Measurements from ENCODE around the gene RIOK3. TPM values are rescaled to one million over a fixed set of nuclear protein-coding genes. Genes with fewer than 3 reads are reported as not detected.

The RIOK3 gene
- total and polyA plus RNA-seq, 7 donors = 59.6 to 116 (median 88.3) TPM

DNA sequence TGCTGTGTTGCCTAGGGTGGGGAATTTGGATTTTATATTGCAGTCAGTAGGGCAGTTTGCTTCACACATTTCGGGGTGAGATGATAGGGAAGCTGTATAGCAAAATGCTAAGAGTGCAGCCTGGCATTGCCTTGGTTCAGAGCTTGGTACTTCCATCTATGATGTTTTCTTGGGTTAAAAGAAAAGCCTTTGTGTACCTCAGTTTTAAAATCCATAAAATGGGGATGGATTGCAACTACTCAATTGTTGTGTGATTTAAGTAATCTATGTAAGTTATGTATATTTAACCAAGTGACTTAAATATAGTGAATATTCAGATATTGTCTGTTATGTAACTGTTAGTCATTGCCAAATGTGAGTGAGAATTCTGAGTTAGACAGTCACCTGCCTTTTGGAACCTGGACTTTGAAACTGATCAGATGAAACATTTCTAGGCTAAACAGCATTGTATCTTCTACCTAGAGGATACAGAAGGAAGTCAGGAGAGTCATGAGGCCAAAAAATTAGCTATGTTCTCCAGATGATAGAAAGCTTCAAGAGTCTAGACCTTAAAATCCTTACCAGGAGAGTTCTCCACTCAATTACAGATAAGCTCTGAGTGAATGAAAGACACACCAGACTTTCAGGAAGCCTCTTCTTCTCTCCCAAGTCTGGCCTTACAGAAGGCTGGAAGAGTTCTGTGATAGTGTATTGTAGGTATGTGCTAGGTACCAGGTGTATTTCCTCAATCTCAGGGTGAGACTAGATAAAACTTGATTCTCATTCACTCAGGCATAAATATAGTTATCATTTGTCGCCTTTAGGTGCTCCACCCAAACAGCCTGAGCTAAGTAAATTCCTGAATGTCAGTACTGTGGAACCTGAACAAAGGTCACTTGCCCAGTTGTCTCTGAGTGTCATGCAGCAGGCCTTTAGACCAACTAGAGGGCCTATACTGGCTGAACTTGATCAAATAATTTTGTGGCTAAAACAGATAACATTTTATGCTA, 7.5 kb downstream of the RIOK3 start:
- Histone ChIP-seq H3K27me3 (ENCODE audit: insufficient read depth in 3 of 3, low read length in 2 of 3) (no peaks in the 10 kb centered on the region), H3K9me3 (no peaks in the 10 kb centered on the region), H3K4me3 (no peak overlapping the region), H3K4me1 (peaks cover 50% of the 10 kb centered on the region), H3K27ac (no peak overlapping the region), H3K36me3 (ENCODE audit: insufficient read depth in 1 of 2, low read depth in 1 of 2) (peaks cover 0 to 35% of the 10 kb centered on the region in 2 donors)
- TF ChIP-seq, protein P1, sequence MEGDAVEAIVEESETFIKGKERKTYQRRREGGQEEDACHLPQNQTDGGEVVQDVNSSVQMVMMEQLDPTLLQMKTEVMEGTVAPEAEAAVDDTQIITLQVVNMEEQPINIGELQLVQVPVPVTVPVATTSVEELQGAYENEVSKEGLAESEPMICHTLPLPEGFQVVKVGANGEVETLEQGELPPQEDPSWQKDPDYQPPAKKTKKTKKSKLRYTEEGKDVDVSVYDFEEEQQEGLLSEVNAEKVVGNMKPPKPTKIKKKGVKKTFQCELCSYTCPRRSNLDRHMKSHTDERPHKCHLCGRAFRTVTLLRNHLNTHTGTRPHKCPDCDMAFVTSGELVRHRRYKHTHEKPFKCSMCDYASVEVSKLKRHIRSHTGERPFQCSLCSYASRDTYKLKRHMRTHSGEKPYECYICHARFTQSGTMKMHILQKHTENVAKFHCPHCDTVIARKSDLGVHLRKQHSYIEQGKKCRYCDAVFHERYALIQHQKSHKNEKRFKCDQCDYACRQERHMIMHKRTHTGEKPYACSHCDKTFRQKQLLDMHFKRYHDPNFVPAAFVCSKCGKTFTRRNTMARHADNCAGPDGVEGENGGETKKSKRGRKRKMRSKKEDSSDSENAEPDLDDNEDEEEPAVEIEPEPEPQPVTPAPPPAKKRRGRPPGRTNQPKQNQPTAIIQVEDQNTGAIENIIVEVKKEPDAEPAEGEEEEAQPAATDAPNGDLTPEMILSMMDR (IDR thresholded peaks at IDR 0.05) = no peak
- peak in 1 of 4 donors; percentile 56 for ATAC-seq
- intact Hi-C loops (cut with DNase I) = loop anchor here in 1 of 2 donors (10.0 kb wide), 1 partner anchor 104 kb away; no protein-coding TSS in a partner anchor
- WGBS, 3 donors = 72 to 83% (median 73%) methylated on average over 2 of the region's 2 CpGs
- no peak for DNase-seq

DNA sequence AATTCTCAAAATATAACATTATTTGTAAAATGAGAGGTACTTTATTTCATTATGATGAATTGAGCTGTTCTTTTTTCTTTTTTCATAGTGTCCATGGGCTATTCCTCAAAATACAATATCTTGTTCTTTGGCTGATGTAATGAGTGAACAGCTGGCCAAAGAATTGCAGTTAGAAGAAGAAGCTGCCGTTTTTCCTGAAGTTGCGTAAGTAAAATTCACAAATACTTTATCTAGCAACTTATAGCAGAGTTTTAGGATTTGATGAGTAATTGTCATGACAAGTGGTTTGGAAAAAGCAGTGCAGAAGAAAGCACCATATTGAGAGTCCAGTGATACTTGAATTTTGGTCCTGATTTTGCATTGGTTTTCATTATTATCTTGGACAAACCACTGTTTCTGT, 9.8 kb downstream of the RIOK3 start:
- H3K4me1 ChIP-seq = peaks cover 29% of the 10 kb centered on the region
- H3K9me3 ChIP-seq = no peaks in the 10 kb centered on the region
- TF ChIP-seq, protein P1 (IDR thresholded peaks at IDR 0.05) = no peak
- intact Hi-C loops (cut with DNase I) = loop anchor here in 1 of 2 donors (10.0 kb wide), 1 partner anchor 102 kb away; no protein-coding TSS in a partner anchor
- no peaks in the 10 kb centered on the region for H3K27me3 ChIP-seq (ENCODE audit: insufficient read depth in 3 of 3, low read length in 2 of 3)
- peaks cover 2 to 58% of the 10 kb centered on the region in 2 donors for H3K36me3 ChIP-seq (ENCODE audit: insufficient read depth in 1 of 2, low read depth in 1 of 2)
- H3K4me3 ChIP-seq = no peak overlapping the region
- no peak overlapping the region for H3K27ac ChIP-seq
- no peak for ATAC-seq
- 61 to 78% (median 65%) methylated on average over 2 of the region's 2 CpGs for WGBS, 3 donors
- DNase-seq = no peak

DNA sequence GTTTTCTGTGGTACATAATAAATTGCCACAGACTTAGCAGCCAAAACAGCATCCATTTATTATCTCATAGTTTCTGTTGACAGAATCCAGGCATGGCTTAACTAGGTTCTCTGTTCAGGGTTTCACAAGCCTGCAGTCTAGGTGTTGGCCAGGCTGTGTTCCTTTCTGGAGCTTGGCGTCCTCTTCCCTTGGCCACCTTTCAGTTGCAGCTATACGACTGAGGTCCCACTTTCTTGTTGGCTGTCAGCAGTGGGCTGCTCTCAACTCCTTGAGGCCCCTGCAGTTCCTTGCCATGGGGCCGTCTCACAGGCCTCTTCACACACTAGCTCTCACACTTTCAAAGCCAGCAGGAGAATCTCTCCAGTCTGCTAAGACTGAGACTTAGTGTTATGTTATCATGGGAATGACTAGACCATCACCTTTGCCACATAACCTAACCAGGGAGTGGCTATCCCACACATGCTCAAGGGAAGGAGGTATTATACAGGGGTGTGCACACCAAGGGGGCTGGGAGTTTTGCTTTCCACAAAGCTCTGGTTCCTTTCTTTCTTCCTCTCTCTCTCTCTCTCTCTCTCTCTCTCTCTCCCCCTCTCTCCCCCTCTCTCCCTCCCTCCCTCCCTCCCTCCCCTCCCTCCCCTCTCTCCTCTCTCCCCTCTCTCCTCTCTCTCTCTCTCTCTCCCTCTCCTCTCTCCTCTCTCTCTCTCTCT, 15.8 kb downstream of the RIOK3 start:
- ATAC-seq = no peak
- WGBS, 3 donors = 81 to 86% (median 85%) methylated on average over 3 of the region's 3 CpGs

DNA sequence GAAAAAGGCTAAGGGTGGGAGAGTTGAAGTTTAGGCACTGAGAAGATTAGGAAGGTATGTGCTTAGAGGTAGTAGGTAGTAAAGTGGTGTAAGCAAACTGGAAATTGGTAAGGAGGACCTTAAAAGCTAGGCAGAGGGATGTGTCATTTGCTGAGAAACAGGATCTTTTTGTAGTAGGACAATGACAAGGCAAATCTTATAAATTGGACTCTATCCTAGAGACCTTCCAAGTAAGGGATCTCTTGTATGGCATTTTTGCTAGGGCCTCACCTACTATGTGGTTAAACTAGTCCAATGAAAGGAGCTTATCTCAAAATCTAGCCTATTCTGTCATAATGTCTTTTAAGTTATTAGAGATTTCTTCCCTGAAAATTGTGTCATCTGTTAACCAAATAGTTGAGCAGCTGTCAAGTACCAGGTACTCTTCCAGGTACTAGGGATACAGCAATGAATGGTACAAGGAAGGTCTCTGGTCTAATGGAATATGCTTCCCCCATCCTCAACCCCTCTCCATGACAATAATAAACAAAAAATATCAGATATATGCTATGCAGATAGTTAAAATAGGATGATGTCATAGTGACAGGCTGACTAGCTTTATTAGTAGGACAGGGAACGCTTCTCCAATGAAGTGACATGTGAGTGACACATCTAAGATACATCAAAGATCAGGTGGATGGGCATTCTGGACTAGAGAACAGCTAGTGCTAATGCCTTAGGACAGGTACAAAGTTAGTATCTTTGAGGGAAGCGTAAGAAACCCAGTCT, 17.7 kb downstream of the RIOK3 start:
- TF ChIP-seq, protein P1 (IDR thresholded peaks at IDR 0.05) = no peak
- WGBS, 3 donors = 94 to 98% (median 95%) methylated on average over 2 of the region's 2 CpGs
- intact Hi-C loops (cut with DNase I) = no loop called here

More for the DNA sequence above, 15.8 kb downstream of the RIOK3 start:
- no peak overlapping the region for H3K27ac ChIP-seq
- TF ChIP-seq, protein P1 (IDR thresholded peaks at IDR 0.05) = no peak
- H3K27me3 ChIP-seq (ENCODE audit: insufficient read depth in 3 of 3, low read length in 2 of 3) = no peaks in the 10 kb centered on the region
- intact Hi-C loops (cut with DNase I) = loop anchor here in 1 of 2 donors (10.0 kb wide), 1 partner anchor 96 kb away; no protein-coding TSS in a partner anchor
- no peak for DNase-seq
- peaks cover 17 to 98% of the 10 kb centered on the region in 2 donors for H3K36me3 ChIP-seq (ENCODE audit: insufficient read depth in 1 of 2, low read depth in 1 of 2)
- no peaks in the 10 kb centered on the region for H3K4me1 ChIP-seq
- no peaks in the 10 kb centered on the region for H3K9me3 ChIP-seq
- no peak overlapping the region for H3K4me3 ChIP-seq

More for the DNA sequence above, 17.7 kb downstream of the RIOK3 start:
- no peaks in the 10 kb centered on the region for H3K9me3 ChIP-seq
- no peaks in the 10 kb centered on the region for H3K27me3 ChIP-seq (ENCODE audit: insufficient read depth in 3 of 3, low read length in 2 of 3)
- no peaks in the 10 kb centered on the region for H3K4me1 ChIP-seq
- DNase-seq = no peak
- H3K4me3 ChIP-seq = no peak overlapping the region
- ATAC-seq = no peak
- peaks cover 22 to 98% of the 10 kb centered on the region in 2 donors for H3K36me3 ChIP-seq (ENCODE audit: insufficient read depth in 1 of 2, low read depth in 1 of 2)
- no peak overlapping the region for H3K27ac ChIP-seq
